Activated naive CD4-positive, alpha-beta T cell treated with anti-CD3 and anti-CD28 coated beads, Interleukin-2, amount 50 U/mL, for 24 hours (primary cell): ENCODE data around the gene ELOVL5.

ENCODE experiments used
- H3K27ac Mint-ChIP-seq: one replicate; pipeline ENCODE4 v1.8.0; 2021; ENCODE audit warnings: mild to moderate bottlenecking, mixed read lengths
- H3K27me3 Mint-ChIP-seq: one replicate; pipeline ENCODE4 v1.8.0; 2021; ENCODE audit warnings: mixed read lengths
- H3K36me3 Mint-ChIP-seq: one replicate; pipeline ENCODE4 v1.8.0; 2021; ENCODE audit warnings: mixed read lengths
- H3K4me1 Mint-ChIP-seq: one replicate; pipeline ENCODE4 v1.8.0; 2021; ENCODE audit warnings: mixed read lengths
- H3K4me3 Mint-ChIP-seq: one replicate; pipeline ENCODE4 v1.8.0; 2021; ENCODE audit warnings: mild to moderate bottlenecking, mixed read lengths
- H3K9me3 Mint-ChIP-seq: one replicate; pipeline ENCODE4 v1.8.0; 2021; ENCODE audit warnings: mixed read lengths

ELOVL5 gene

DNA sequence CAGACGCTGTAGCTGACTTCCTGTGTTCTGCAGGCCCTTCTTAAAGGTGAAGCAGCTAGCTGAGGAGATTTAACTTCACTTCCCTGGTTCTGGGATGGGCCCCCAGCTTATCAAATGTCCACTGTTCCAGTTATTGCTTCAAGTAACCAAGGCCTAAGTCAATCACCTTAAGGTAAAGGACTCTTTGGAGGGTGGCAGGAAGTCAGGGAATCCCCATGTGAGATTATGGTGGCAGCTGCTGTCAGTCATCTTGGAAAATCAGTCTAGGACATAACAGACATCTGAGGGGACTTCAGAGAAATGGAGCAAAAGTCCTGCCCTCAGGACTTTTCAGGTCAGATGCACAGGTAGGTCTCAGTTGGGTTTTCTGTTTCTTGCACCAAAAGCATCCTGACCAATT, 3.8 kb downstream of the ELOVL5 start:
- no peaks in the 10 kb centered on the region for H3K27me3 Mint-ChIP-seq
- H3K4me3 Mint-ChIP-seq: peak overlapping the region; percentile 77
- peak overlapping the region; percentile 87 for H3K27ac Mint-ChIP-seq
- no peaks in the 10 kb centered on the region for H3K9me3 Mint-ChIP-seq
- peaks cover 74% of the 10 kb centered on the region for H3K4me1 Mint-ChIP-seq
- H3K36me3 Mint-ChIP-seq: peaks cover 8% of the 10 kb centered on the region

- H3K4me1 Mint-ChIP-seq: peaks cover 85% of the 10 kb centered on the region
- no peak overlapping the region for H3K27ac Mint-ChIP-seq
- peaks cover 8% of the 10 kb centered on the region for H3K36me3 Mint-ChIP-seq
- H3K9me3 Mint-ChIP-seq: no peaks in the 10 kb centered on the region
- peak overlapping the region; percentile 38 for H3K4me3 Mint-ChIP-seq
- no peaks in the 10 kb centered on the region for H3K27me3 Mint-ChIP-seq
Observed at GRCh38 chr6:53343092-53343491, 5.7 kb downstream of the ELOVL5 start.

DNA sequence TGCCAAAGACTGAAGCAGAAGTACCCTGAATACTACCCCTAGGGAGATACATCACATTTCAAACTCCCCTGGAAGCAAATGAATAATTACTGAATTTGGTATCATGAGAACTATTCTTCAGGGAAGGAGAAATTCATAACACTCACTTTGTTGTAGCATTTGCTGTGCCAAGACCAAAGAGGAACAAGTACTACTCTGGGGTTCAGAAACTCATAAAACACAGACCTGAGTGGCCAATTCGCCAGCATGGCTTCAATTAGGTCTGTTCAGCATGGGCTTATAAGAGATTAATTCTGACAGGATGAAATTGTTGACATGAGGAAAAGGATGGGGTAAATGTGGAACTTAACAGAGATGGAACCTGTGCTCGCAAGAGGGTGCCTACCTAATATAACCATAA, 6.5 kb downstream of the ELOVL5 start:
- H3K9me3 Mint-ChIP-seq: no peaks in the 10 kb centered on the region
- peaks cover 11% of the 10 kb centered on the region for H3K36me3 Mint-ChIP-seq
- H3K27ac Mint-ChIP-seq: no peak overlapping the region
- H3K27me3 Mint-ChIP-seq: no peaks in the 10 kb centered on the region
- H3K4me1 Mint-ChIP-seq: peaks cover 93% of the 10 kb centered on the region
- peak overlapping the region; percentile 8 for H3K4me3 Mint-ChIP-seq

GRCh38 chr6:53340536-53340935, 8.2 kb downstream of the ELOVL5 start:
- Mint-ChIP-seq H3K4me1 (peaks cover 93% of the 10 kb centered on the region), H3K9me3 (no peaks in the 10 kb centered on the region), H3K27ac (peak overlapping the region; percentile 33), H3K27me3 (no peaks in the 10 kb centered on the region), H3K36me3 (peaks cover 6% of the 10 kb centered on the region), H3K4me3 (peak overlapping the region; percentile 8)

DNA sequence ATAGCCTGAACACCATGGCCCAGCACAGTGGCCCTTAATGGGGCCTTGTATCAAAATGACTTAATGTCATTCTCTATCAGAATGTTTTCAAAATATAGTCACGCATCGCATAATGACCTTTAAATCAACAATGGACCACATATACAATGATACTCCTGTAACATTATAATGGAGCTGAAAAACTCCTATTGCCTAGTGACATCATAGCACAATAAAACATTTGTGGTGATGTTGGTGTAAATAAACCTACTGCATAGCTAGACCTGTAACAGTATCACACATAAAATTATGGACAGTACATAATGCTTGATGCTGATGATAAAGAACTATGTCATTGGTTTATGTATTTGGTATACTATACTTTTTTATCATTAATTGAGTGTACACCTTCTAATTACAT, 9.3 kb downstream of the ELOVL5 start:
- H3K27ac Mint-ChIP-seq: peak overlapping the region; percentile 2
- peaks cover 3% of the 10 kb centered on the region for H3K36me3 Mint-ChIP-seq
- peaks cover 93% of the 10 kb centered on the region for H3K4me1 Mint-ChIP-seq
- H3K9me3 Mint-ChIP-seq: no peaks in the 10 kb centered on the region
- H3K4me3 Mint-ChIP-seq: no peak overlapping the region
- H3K27me3 Mint-ChIP-seq: no peaks in the 10 kb centered on the region

DNA sequence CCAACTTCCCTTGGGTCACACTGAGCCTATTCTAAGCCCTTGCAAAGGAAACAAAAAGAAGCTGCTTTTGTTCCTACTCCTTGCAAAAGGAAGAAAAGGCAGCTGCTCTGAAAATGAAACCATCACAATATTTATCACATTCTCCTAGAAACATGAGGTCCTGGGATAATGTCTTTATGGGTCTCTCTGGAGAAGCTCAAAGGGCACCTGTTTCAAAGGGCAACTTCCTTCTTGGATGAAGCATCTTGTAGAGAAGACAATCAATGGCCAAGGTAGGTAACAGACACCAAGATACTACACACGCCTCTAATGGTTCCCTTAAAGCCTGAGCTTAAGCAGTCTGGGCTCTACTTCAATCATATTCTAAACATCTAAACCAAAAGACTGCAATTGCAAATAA, 10.4 kb downstream of the ELOVL5 start:
- Mint-ChIP-seq H3K4me3 (no peak overlapping the region), H3K9me3 (no peaks in the 10 kb centered on the region), H3K4me1 (peaks cover 91% of the 10 kb centered on the region), H3K27me3 (no peaks in the 10 kb centered on the region), H3K27ac (peak overlapping the region; percentile 48), H3K36me3 (peaks cover 3% of the 10 kb centered on the region)

DNA sequence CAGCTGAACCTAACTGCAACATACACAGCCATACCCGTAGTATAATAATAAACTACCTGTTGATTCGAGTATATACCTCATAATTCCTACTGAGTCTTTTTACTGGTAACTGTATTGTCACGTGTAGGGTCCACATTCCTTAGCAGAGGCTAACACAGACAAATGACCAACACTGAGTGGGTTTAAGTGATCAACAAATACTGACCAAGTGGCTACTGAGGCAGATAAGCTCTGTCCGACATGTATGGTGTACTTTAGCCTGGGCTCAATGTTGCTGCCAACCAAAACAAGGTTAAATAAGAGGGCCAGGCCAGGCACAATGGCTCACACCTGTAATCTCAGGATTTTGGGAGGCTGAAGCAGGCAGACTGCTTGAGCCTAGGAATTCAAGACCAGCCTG, 12.7 kb downstream of the ELOVL5 start:
- H3K27me3 Mint-ChIP-seq: no peaks in the 10 kb centered on the region
- no peaks in the 10 kb centered on the region for H3K9me3 Mint-ChIP-seq
- H3K4me3 Mint-ChIP-seq: peak overlapping the region; percentile 87
- H3K36me3 Mint-ChIP-seq: peaks cover 5% of the 10 kb centered on the region
- peaks cover 94% of the 10 kb centered on the region for H3K4me1 Mint-ChIP-seq
- H3K27ac Mint-ChIP-seq: peak overlapping the region; percentile 99

DNA sequence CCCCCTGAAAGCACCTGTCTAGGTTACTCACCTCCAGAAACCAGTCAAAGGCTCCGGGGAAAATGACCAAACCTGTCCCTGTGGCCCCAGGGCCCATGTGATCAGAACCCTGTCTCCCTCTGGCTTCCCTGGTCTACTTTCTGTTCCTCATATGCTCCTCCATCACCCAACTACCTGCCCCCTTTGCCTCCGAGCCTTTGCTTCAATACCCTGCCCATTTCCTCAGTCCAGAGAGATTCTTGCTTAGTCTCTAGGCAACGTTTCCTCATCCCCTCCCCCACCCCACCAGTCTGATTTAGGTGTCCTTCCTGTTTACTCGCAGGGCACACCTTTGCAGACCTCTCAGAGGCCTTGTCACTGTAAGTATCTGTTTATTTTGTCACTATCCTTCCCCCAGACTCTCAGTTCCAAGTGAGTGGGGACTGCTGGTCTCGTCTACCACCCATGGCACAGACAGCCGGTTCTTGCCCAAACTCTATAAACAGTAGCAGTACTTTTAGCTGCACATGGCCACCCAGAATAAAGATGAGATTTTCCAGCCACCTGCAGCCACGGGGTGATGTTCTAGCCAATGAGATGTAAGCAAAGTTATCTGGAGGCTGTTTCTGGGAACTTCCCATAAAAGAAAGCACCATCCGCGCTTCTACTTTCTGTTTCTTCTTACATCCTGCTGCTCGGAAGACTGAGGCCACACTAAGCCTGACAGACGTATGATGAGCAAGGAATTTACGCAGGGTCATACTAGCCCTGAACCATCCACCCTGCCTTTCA, 13.3 kb downstream of the ELOVL5 start:
- H3K27me3 Mint-ChIP-seq: no peaks in the 10 kb centered on the region
- H3K4me1 Mint-ChIP-seq: peaks cover 92% of the 10 kb centered on the region
- H3K4me3 Mint-ChIP-seq: peak overlapping the region; percentile 87
- H3K36me3 Mint-ChIP-seq: peaks cover 7% of the 10 kb centered on the region
- no peaks in the 10 kb centered on the region for H3K9me3 Mint-ChIP-seq
- H3K27ac Mint-ChIP-seq: peak overlapping the region; percentile 99

DNA sequence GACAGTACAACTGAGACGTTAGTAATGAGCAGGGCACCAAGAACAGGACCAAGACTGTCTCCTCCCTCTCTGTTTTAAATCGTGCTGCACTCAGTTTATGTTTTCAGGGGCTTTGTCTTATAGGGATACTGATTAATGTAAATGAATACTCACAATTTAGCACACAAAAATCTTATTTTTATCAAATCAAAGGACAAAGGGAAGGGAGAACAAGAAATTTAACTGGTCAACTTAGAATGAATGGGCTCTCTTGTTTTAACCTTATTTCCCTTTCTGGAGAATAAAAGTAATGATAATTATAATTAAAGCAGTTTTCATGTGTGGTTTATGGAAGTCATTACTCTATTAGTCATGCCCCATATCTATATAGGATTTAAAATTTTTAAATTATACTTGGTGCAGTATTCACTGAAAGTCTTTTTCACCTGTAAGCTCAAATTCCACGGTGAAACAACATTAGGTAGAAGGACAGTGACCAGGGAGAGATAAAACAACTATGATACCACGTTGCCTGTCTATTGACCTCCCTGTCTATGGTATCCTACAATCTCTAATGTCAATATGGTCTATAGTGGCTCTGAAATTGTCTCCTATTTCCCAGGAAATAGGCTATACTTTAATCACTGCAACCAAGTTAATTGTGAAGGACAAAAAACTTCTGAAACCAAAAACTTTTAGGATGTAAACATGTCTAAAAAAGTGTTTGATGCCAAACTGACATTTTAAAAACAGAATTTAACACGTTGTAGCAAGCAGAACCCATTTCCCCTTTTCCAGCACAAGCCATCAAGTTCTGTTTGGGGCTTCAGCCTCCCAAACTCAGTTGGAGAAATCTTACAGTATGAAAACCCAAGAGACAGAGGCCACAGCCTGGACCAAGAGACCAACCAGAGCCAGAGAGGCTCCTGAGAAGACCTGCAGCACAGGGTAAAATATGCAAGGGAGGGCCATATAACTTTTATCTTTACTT, 15.0 kb downstream of the ELOVL5 start:
- no peaks in the 10 kb centered on the region for H3K27me3 Mint-ChIP-seq
- H3K9me3 Mint-ChIP-seq: no peaks in the 10 kb centered on the region
- peak overlapping the region; percentile 47 for H3K4me3 Mint-ChIP-seq
- H3K36me3 Mint-ChIP-seq: peaks cover 7% of the 10 kb centered on the region
- peak overlapping the region; percentile 95 for H3K27ac Mint-ChIP-seq
- H3K4me1 Mint-ChIP-seq: peaks cover 82% of the 10 kb centered on the region

GRCh38 chr6:53331678-53332077, 17.1 kb downstream of the ELOVL5 start:
- Mint-ChIP-seq H3K27ac (peak overlapping the region; percentile 95), H3K9me3 (no peaks in the 10 kb centered on the region), H3K4me3 (peak overlapping the region; percentile 20), H3K4me1 (peaks cover 82% of the 10 kb centered on the region), H3K36me3 (peaks cover 13% of the 10 kb centered on the region), H3K27me3 (no peaks in the 10 kb centered on the region)

GRCh38 chr6:53330137-53330536, 18.6 kb downstream of the ELOVL5 start:
- Mint-ChIP-seq H3K4me3 (no peak overlapping the region), H3K27me3 (no peaks in the 10 kb centered on the region), H3K9me3 (no peaks in the 10 kb centered on the region), H3K4me1 (peaks cover 82% of the 10 kb centered on the region), H3K27ac (no peak overlapping the region), H3K36me3 (peaks cover 13% of the 10 kb centered on the region)

- Mint-ChIP-seq H3K36me3 (peaks cover 13% of the 10 kb centered on the region), H3K4me1 (peaks cover 80% of the 10 kb centered on the region), H3K27ac (peak overlapping the region; percentile 52), H3K9me3 (no peaks in the 10 kb centered on the region), H3K4me3 (no peak overlapping the region), H3K27me3 (no peaks in the 10 kb centered on the region)
Observed at GRCh38 chr6:53328375-53328774, 20.4 kb downstream of the ELOVL5 start.

DNA sequence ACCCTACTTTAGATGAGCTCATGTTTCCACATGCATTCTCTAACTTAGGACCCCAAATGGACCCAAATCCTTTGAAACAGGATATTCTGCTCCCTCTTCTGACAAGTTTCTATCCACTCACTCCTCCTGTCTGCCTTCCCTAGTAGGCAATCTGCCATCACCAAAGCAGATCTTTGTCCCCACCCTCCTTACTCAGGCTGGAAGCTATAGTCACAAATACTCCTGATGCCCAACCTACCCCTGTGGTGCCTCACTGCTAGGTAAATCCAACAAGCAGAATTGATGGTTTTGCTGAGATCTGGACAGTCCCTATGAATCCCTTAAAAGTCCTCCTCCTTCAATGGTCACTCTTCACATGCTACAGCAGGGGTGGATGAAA, 21.7 kb downstream of the ELOVL5 start:
- Mint-ChIP-seq H3K27ac (no peak overlapping the region), H3K27me3 (no peaks in the 10 kb centered on the region), H3K36me3 (peaks cover 11% of the 10 kb centered on the region), H3K9me3 (no peaks in the 10 kb centered on the region), H3K4me3 (no peak overlapping the region), H3K4me1 (peaks cover 80% of the 10 kb centered on the region)

- Mint-ChIP-seq H3K9me3 (no peaks in the 10 kb centered on the region), H3K4me3 (no peak overlapping the region), H3K4me1 (peaks cover 79% of the 10 kb centered on the region), H3K27me3 (no peaks in the 10 kb centered on the region), H3K27ac (peak overlapping the region; percentile 74), H3K36me3 (peaks cover 11% of the 10 kb centered on the region)
Observed at GRCh38 chr6:53326372-53327016, 22.3 kb downstream of the ELOVL5 start.

DNA sequence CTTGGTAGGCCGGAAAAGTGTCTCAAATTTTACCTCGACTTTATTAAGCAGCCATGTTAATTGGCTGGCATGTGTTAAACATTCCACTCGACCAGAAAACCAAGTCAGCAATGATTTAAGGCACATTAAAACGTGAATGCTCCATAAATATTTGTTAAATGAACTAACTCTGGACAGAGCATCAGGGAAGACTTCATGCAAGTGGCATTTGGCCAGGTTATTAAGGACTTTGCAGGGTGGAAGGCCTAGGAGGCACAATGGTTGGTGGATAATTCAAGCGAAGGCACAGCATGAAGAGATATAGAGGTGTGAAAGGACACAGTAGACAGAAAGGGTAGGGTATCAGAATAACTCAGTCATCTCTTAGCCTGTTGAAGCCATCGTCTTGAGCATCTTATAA, 23.0 kb downstream of the ELOVL5 start:
- Mint-ChIP-seq H3K36me3 (peaks cover 10% of the 10 kb centered on the region), H3K4me1 (peaks cover 74% of the 10 kb centered on the region), H3K27ac (peak overlapping the region; percentile 74), H3K9me3 (no peaks in the 10 kb centered on the region), H3K27me3 (no peaks in the 10 kb centered on the region), H3K4me3 (no peak overlapping the region)
